ENCODE results near the gene UQCR11.

- TF ChIP-seq CTCF (IDR thresholded peaks at IDR 0.05; ENCODE audit: low read depth, low read length, poor library complexity, severe bottlenecking): no peak
- TF ChIP-seq EZH2phosphoT487 (IDR thresholded peaks at IDR 0.05; ENCODE audit: borderline replicate concordance, low read length): no peak
Measured at GRCh38 chr19:1622007-1622406, 16.7 kb upstream of the UQCR11 start.
